ENCODE data around the gene PHLPP1.

The PHLPP1 gene

GRCh38 chr18:62744076-62744968 is 29.0 kb downstream of the PHLPP1 start:
- no peak for DNase-seq

DNA sequence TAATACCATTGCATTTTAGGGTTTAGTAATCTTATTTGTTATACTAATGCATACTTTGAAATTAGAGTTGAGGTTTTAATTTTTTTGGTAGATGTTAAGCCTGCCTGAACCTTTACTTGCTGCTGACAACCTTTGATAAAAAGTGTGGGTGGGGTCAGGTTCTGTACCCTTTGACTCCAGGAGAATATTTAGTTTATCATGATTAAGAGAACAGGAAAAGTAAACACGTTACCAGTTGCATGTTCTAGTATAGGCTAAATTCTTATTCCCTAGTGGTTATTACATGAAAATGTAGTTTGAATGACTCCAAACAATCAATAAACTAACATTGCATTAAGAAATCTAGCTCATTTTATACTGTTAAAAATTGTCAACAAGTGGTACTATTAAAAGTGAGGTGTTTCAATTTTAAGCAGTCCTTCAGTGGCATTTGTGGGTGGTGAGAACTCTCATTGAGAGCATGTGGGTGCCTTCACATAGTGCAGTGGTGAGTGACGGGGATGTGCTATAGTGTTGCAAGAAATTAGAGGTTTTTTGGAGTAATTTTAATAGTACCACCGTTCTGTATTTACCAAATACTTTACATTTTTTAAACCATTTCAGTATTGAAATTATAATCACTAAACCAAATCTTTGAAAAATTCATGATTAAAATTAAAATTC is 29.9 kb downstream of the PHLPP1 start:
- no peak for DNase-seq

DNA sequence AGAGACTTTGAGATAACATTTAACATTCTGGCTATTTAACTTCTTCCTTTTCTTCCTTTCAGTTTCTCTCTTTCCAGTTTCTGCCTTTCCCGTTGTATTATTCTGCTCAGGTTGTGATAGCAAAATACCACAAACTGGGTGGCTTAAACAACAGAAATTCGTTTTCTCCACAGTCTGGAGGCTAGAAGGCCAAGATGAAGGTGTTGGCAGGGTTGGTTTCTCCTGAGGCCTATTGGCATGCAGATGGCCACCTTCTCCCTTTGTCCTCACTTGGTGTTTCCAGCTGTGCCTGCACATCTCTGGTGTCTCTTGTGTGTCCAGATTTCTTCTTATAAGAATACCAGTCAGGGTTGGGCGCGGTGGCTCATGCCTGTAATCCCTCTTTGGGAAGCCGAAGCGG is 34.0 kb downstream of the PHLPP1 start:
- DNase-seq: no peak

DNA sequence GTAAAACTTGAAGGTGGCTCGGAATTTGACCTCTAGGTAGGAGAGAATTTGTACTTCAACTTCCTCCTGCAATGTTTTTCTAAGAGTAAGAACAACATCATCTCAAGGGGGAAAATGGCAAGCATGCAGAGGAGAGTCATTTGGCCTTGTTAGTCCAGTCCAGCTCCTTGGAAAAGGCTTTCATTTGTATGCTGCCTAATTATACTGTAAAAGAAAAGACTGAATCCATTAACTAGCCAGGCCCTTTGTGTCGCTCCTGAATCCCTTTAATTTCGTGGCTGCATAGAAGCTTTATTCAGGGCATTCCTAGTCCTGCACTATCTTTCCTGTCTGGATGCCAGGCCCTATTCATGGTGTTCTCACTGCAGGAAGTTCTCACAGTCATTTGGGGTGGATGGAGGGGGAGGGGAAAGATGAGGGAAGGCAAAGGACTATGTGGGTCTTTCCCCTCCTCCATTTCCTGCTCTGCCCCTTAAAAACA is 36.0 kb downstream of the PHLPP1 start:
- no peak for DNase-seq

- no peak for DNase-seq
Measured at GRCh38 chr18:62751977-62752376, 36.6 kb downstream of the PHLPP1 start.

DNA sequence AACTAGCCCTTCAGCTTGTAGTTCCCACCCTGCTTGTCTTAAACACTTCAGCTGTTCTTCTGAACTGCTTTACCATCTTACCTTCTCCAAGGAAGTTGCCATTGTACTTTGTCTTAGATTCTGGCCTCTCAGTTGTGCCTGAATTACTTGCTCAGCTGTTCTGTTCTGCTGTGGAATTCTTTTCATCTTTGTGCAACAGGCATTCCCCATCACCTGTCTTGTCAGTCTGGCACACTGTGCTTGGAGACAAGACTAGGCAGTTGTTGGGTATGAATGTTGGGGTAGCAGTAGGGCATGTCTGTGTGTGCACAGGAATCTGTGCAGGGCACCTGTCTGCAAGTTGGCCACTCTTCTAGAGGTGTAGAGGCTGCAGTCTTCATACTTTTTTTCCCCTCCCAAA is 38.7 kb downstream of the PHLPP1 start:
- no peak for DNase-seq

DNA sequence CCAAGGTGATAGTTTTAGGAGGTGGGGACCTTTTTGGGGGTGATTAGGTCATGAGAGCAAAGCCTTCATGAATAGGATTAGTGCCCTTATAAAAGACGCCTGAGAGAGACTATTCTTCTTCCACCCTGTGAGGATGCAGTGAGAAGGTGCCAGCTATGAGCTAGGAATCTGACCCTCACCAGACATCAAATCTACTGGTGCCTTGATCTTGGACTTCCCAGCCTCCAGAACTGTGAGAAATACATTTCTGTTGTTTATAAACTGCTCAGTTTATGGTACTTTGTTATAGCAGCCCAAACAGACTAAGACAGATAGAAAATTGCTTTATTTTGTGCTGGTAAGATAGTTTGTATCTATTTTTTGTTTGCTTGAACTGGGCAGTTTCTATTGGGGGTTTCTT is 40.1 kb downstream of the PHLPP1 start:
- no peak for DNase-seq

DNA sequence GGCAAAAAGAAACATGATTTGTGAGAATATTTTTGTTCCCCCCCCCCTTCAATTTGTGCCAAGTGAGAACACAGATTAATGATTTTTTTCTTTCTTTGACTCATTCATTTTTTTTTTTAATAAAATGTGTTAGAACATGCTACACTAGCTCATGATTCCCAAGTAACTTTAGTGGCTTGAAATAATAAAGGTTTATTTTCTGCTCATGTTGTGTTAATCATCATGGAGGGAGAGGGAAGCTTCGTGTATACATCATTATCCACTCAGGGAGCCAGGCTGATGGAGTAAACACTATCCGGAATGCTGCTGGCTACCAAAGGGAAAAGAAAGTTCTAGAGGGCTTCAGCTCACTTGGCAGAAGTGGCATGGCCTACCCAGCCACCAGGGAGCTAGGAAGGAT is 40.6 kb downstream of the PHLPP1 start:
- DNase-seq: no peak

GRCh38 chr18:62757399-62758010 is 42.2 kb downstream of the PHLPP1 start:
- no peak for DNase-seq

DNA sequence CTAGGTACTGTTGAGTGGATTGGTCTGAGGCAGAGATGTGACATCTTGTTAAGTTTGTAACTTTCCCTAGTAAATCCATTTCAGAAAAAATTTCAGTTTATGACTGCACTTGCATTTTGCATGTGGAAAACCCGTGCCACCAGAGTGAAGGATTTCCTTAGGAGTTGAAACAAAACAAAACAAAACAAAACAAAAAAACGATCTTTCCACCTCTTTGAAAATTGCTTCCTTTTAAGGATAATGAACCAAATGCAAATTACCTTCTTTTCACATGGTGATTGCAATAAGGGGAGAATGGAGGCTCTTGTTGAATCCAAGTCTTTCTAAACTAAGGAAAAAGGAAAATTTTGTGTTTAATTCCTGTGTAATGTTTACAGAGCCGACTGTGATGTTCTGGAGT is 43.2 kb downstream of the PHLPP1 start:
- no peak for DNase-seq

- no peak for DNase-seq
Measured at GRCh38 chr18:62759704-62760402, 44.5 kb downstream of the PHLPP1 start.

- no peak for DNase-seq
Measured at GRCh38 chr18:62760403-62760734, 45.0 kb downstream of the PHLPP1 start.

DNA sequence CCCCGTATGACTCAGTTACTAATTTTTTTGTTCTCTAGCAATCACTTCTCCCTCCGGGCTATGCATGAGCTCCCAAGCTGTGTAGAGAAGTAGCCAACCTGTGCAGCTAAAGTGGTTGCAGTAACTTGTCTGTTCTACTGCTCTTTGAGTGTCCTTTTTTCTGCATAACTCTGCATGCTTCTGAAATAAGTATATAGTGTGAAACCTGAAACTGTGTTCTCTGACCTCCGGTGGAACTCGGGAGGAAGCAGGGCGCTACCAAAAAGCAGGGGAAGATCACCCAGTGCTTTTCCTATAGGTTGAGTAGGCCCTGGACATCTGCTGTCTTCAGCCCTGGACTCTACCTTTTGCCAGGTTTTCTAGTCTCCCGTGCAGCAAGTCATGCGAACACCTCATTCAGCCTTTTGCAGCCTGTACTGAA is 47.8 kb downstream of the PHLPP1 start:
- DNase-seq: no peak

DNA sequence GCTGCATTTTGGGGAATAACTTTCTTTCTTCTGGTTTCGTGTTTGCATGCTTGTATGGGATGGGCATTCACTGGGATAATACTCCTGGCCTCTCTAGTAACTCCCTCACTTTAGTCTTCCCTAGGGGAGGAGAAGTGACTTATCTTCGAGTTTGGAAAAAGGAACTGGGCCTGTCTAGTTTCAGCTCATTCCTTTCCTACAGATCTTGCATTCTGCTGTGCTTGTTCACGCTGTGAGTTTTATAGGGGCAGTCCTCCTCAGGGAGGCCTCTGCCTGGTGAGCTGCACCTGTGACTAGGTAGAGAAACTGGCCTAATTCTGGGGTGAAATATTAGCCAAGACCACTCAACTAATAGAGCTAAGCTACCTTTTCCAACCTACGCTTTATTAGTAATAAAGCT is 50.9 kb downstream of the PHLPP1 start:
- DNase-seq: no peak

GRCh38 chr18:62767321-62767720 is 52.0 kb downstream of the PHLPP1 start:
- no peak for DNase-seq

- no peak for DNase-seq
Measured at GRCh38 chr18:62767836-62768557, 52.7 kb downstream of the PHLPP1 start.

- no peak for DNase-seq
Measured at GRCh38 chr18:62768558-62768943, 53.2 kb downstream of the PHLPP1 start.

DNA sequence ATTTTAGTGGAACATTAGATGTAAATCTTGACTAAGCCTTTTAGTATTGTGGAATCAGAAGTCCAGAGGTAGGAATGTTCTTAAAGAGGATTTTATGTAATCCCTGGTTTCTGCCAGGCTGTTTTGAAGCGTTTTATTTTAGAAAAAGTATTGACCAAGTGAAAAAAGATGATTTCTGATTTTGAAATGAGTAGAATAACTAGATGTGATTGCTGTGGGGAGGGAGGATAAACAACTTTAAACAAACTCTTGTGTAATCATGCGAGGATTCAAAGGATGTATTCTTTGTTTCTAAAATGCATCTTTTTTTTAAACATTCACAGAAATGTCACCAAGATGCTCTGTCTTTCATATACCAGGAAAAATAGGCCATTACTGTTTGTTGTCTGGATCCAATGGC is 53.9 kb downstream of the PHLPP1 start:
- no peak for DNase-seq

- DNase-seq: no peak
Measured at GRCh38 chr18:62771494-62772270, 56.3 kb downstream of the PHLPP1 start.

GRCh38 chr18:62772860-62773584 is 57.7 kb downstream of the PHLPP1 start:
- no peak for DNase-seq

DNA sequence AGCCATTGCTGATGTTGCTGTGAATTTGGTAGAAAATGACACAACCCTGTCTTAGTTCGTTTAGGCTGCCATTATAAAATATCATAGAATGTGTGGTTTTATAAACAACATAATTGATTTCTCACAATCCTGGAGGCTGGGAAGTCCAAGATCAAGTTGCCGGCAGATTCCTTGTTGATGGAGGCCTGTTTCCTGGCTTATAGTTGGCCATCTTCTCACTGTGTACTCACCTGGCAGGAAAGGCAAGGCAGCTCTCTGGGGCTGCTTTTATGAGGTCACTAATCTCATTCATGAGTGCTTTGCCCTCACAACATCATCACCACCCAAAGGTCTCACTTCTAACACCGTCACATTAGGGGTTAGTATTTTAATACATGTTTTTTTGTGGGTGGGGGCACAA is 58.4 kb downstream of the PHLPP1 start:
- no peak for DNase-seq
